ENCODE data around the gene LIMS1.

The LIMS1 gene

DNA sequence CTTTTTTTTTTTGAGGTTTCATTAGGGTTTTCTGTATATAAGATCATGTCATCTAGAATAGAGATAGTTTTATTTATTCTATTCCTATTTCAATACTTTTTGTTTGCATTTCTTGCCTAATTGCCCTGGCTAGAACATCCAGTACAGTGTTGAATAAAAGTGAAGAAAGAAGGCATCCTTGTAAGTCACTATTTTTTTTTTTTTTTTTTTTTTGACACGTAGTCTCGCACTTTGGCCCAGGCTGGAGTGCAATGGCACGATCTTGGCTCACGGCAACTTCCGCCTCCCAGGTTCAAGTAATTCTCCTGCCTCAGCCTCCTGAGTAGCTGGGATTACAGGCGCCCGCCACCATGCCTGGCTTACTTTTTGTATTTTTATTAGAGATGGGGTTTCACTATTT, 157.2 kb downstream of the LIMS1 start:
- TF ChIP-seq, protein P1, sequence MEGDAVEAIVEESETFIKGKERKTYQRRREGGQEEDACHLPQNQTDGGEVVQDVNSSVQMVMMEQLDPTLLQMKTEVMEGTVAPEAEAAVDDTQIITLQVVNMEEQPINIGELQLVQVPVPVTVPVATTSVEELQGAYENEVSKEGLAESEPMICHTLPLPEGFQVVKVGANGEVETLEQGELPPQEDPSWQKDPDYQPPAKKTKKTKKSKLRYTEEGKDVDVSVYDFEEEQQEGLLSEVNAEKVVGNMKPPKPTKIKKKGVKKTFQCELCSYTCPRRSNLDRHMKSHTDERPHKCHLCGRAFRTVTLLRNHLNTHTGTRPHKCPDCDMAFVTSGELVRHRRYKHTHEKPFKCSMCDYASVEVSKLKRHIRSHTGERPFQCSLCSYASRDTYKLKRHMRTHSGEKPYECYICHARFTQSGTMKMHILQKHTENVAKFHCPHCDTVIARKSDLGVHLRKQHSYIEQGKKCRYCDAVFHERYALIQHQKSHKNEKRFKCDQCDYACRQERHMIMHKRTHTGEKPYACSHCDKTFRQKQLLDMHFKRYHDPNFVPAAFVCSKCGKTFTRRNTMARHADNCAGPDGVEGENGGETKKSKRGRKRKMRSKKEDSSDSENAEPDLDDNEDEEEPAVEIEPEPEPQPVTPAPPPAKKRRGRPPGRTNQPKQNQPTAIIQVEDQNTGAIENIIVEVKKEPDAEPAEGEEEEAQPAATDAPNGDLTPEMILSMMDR (IDR thresholded peaks at IDR 0.05; ENCODE audit: insufficient read depth, low read length, poor library complexity, severe bottlenecking), result no peak
- no peak for TF ChIP-seq EZH2phosphoT487 (conservative IDR thresholded peaks at IDR 0.05; ENCODE audit: low read length)
- Histone ChIP-seq H3K9me2 (replicated peaks; ENCODE audit: insufficient read depth, low read length) (no peaks in the 10 kb centered on the region), H3K9ac (ENCODE audit: low read length) (no peak overlapping the region), H3K4me2 (ENCODE audit: low read depth, low read length, poor library complexity, severe bottlenecking) (no peak overlapping the region), H3K79me2 (ENCODE audit: insufficient read depth, low read length) (no peaks in the 10 kb centered on the region), H3K9me3 (ENCODE audit: insufficient read depth, low read length) (no peaks in the 10 kb centered on the region), H3K27ac (ENCODE audit: low read depth, low read length) (no peak overlapping the region), H3K36me3 (ENCODE audit: low read length) (no peaks in the 10 kb centered on the region), H3F3A (ENCODE audit: insufficient read depth) (no peaks in the 10 kb centered on the region), H3K27me3 (ENCODE audit: low read length) (no peaks in the 10 kb centered on the region), H3K4me3 (ENCODE audit: insufficient read depth, low read length, poor library complexity, severe bottlenecking) (no peak overlapping the region), H4K20me1 (ENCODE audit: low read depth, low read length) (no peaks in the 10 kb centered on the region), H2AFZ (ENCODE audit: low read depth, low read length, severe bottlenecking) (no peak overlapping the region)

DNA sequence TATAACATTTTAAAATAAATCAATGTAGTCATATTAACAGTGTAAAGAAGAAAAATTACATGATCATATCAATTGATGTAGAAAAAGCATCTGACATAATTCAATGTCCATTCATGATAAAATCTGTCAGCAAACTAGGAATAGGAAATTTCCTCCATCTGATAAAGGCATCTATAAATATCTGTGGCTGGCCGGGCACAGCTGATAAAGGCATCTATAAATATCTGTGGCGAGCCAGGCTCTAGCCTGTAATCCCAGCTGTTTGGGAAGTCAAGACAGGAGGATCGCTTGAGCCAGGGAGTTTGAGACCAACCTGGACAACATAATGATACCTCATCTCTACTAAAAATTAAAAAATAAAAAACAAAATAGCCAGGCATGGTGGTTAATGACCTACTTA, 166.9 kb downstream of the LIMS1 start:
- no peaks in the 10 kb centered on the region for H3K9me2 ChIP-seq (replicated peaks; ENCODE audit: insufficient read depth, low read length)
- H3K27ac ChIP-seq (ENCODE audit: low read depth, low read length), result no peak overlapping the region
- H3K4me3 ChIP-seq (ENCODE audit: insufficient read depth, low read length, poor library complexity, severe bottlenecking), result no peak overlapping the region
- H3K27me3 ChIP-seq (ENCODE audit: low read length), result no peaks in the 10 kb centered on the region
- H3K36me3 ChIP-seq (ENCODE audit: low read length), result no peaks in the 10 kb centered on the region
- no peak overlapping the region for H3K4me2 ChIP-seq (ENCODE audit: low read depth, low read length, poor library complexity, severe bottlenecking)
- no peak overlapping the region for H2AFZ ChIP-seq (ENCODE audit: low read depth, low read length, severe bottlenecking)
- H3K9ac ChIP-seq (ENCODE audit: low read length), result no peak overlapping the region
- H4K20me1 ChIP-seq (ENCODE audit: low read depth, low read length), result no peaks in the 10 kb centered on the region
- H3K9me3 ChIP-seq (ENCODE audit: insufficient read depth, low read length), result no peaks in the 10 kb centered on the region
- no peaks in the 10 kb centered on the region for H3F3A ChIP-seq (ENCODE audit: insufficient read depth)
- no peak for TF ChIP-seq EZH2phosphoT487 (conservative IDR thresholded peaks at IDR 0.05; ENCODE audit: low read length)
- TF ChIP-seq, protein P1 (IDR thresholded peaks at IDR 0.05; ENCODE audit: insufficient read depth, low read length, poor library complexity, severe bottlenecking), result no peak
- no peaks in the 10 kb centered on the region for H3K79me2 ChIP-seq (ENCODE audit: insufficient read depth, low read length)

DNA sequence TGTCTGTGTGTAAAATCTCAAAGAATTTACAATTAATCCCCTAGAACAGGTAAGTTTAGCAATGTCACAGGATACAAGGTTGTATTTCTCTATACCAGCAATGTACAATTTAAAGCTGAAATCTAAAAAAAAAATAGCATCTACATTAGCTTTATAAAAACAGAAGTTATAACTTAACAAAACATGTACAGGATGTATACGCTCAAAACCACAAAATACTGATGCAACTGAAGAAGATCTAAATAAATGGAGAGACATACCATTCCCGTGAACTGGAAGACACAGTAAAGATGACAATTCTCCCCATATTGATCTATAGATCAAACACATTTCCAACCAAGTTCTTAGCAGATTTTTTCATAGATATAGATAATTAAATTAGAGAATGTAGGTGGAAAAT, 167.5 kb downstream of the LIMS1 start:
- Histone ChIP-seq H3K9me3 (ENCODE audit: insufficient read depth, low read length) (no peaks in the 10 kb centered on the region), H4K20me1 (ENCODE audit: low read depth, low read length) (no peaks in the 10 kb centered on the region), H3K4me3 (ENCODE audit: insufficient read depth, low read length, poor library complexity, severe bottlenecking) (no peak overlapping the region), H3K27me3 (ENCODE audit: low read length) (no peaks in the 10 kb centered on the region), H3K9ac (ENCODE audit: low read length) (no peak overlapping the region), H3F3A (ENCODE audit: insufficient read depth) (no peaks in the 10 kb centered on the region), H3K9me2 (replicated peaks; ENCODE audit: insufficient read depth, low read length) (no peaks in the 10 kb centered on the region), H2AFZ (ENCODE audit: low read depth, low read length, severe bottlenecking) (no peak overlapping the region), H3K4me2 (ENCODE audit: low read depth, low read length, poor library complexity, severe bottlenecking) (no peak overlapping the region), H3K27ac (ENCODE audit: low read depth, low read length) (no peak overlapping the region), H3K79me2 (ENCODE audit: insufficient read depth, low read length) (no peaks in the 10 kb centered on the region), H3K36me3 (ENCODE audit: low read length) (no peaks in the 10 kb centered on the region)
- TF ChIP-seq, protein P1 (IDR thresholded peaks at IDR 0.05; ENCODE audit: insufficient read depth, low read length, poor library complexity, severe bottlenecking), result no peak
- TF ChIP-seq EZH2phosphoT487 (conservative IDR thresholded peaks at IDR 0.05; ENCODE audit: low read length), result no peak

Data from SU-DHL-6 (cell line).